ENCODE measurements around the gene PKLR. TPM values are rescaled to one million over a fixed set of nuclear protein-coding genes. Genes with fewer than 3 reads are reported as not detected.

The PKLR gene
- polyA plus RNA-seq, 1 donor from 2014 or later: not detected

- peak overlapping the region; percentile 91 for H3K9ac ChIP-seq (ENCODE audit: low read length)
- peak overlapping the region; percentile 79 for H3K27ac ChIP-seq (ENCODE audit: low read length)
- TF ChIP-seq TAF1 (IDR thresholded peaks at IDR 0.05; ENCODE audit: low read depth): no peak
Measured at GRCh38 chr1:155320252-155320651, 19.0 kb upstream of the PKLR start.

DNA sequence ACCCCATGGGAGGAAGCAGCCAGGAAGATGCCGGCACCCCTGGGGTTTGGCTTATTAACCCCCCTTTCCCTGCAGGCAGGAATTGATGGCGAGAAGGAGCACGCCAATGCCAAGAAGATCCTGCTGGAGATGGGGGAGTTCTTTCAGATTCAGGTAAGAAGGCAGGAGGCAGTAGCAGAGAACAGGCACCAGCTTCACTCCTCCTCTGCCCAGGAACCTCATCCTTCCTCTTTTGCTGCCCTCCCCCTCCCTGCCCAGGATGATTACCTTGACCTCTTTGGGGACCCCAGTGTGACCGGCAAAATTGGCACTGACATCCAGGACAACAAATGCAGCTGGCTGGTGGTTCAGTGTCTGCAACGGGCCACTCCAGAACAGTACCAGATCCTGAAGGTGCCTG lies 18.3 kb upstream of the PKLR start:
- no peak overlapping the region for H3K9ac ChIP-seq (ENCODE audit: low read length)
- TF ChIP-seq POLR2AphosphoS5 (IDR thresholded peaks at IDR 0.05): no peak
- no peak for TF ChIP-seq REST (IDR thresholded peaks at IDR 0.05; ENCODE audit: borderline replicate concordance)
- TF ChIP-seq RAD21 (conservative IDR thresholded peaks at IDR 0.05): no peak
- no peak for TF ChIP-seq MXI1 (conservative IDR thresholded peaks at IDR 0.05; ENCODE audit: poor library complexity, severe bottlenecking)
- TF ChIP-seq CTCF (IDR thresholded peaks at IDR 0.05; ENCODE audit: poor library complexity, severe bottlenecking): no peak
- no peak overlapping the region for H2AFZ ChIP-seq (ENCODE audit: low read depth, low read length)
- no peaks in the 10 kb centered on the region for H3K9me3 ChIP-seq (ENCODE audit: low read length)
- no peaks in the 10 kb centered on the region for H3K27me3 ChIP-seq (ENCODE audit: insufficient read depth, low read depth, low read length)
- H3K36me3 ChIP-seq (ENCODE audit: insufficient read depth, low read length): no peaks in the 10 kb centered on the region
- H3K4me2 ChIP-seq (ENCODE audit: low read length): no peak overlapping the region
- no peak overlapping the region for H3K27ac ChIP-seq (ENCODE audit: low read length)
- H3F3A ChIP-seq (ENCODE audit: insufficient read depth, low read length, poor library complexity, severe bottlenecking): no peaks in the 10 kb centered on the region
- H4K20me1 ChIP-seq (ENCODE audit: insufficient read depth): peaks cover 2% of the 10 kb centered on the region
- no peak overlapping the region for H3K4me3 ChIP-seq (ENCODE audit: low read length)
- H3K9me2 ChIP-seq (ENCODE audit: insufficient read depth, low read length): no peaks in the 10 kb centered on the region
- H3K79me2 ChIP-seq (replicated peaks; ENCODE audit: insufficient read depth, low read length): peaks cover 28% of the 10 kb centered on the region

More at GRCh38 chr1:155320252-155320651, 19.0 kb upstream of the PKLR start:
- Histone ChIP-seq H2AFZ (ENCODE audit: low read depth, low read length) (peak overlapping the region; percentile 65), H3K36me3 (ENCODE audit: insufficient read depth, low read length) (no peaks in the 10 kb centered on the region), H3K27me3 (ENCODE audit: insufficient read depth, low read depth, low read length) (no peaks in the 10 kb centered on the region), H3K9me3 (ENCODE audit: low read length) (no peaks in the 10 kb centered on the region), H4K20me1 (ENCODE audit: insufficient read depth) (peaks cover 7% of the 10 kb centered on the region), H3K79me2 (replicated peaks; ENCODE audit: insufficient read depth, low read length) (peaks cover 28% of the 10 kb centered on the region), H3K4me3 (ENCODE audit: low read length) (peak overlapping the region; percentile 90), H3K9me2 (ENCODE audit: insufficient read depth, low read length) (no peaks in the 10 kb centered on the region), H3F3A (ENCODE audit: insufficient read depth, low read length, poor library complexity, severe bottlenecking) (no peaks in the 10 kb centered on the region), H3K4me2 (ENCODE audit: low read length) (peak overlapping the region; percentile 44)

GRCh38 chr1:155318082-155318481 lies 16.8 kb upstream of the PKLR start:
- Histone ChIP-seq H2AFZ (ENCODE audit: low read depth, low read length) (no peak overlapping the region), H3F3A (ENCODE audit: insufficient read depth, low read length, poor library complexity, severe bottlenecking) (no peaks in the 10 kb centered on the region), H3K9me3 (ENCODE audit: low read length) (no peaks in the 10 kb centered on the region), H3K27me3 (ENCODE audit: insufficient read depth, low read depth, low read length) (no peaks in the 10 kb centered on the region), H3K9ac (ENCODE audit: low read length) (no peak overlapping the region), H3K79me2 (replicated peaks; ENCODE audit: insufficient read depth, low read length) (peaks cover 28% of the 10 kb centered on the region), H4K20me1 (ENCODE audit: insufficient read depth) (no peaks in the 10 kb centered on the region), H3K27ac (ENCODE audit: low read length) (no peak overlapping the region), H3K9me2 (ENCODE audit: insufficient read depth, low read length) (no peaks in the 10 kb centered on the region), H3K4me3 (ENCODE audit: low read length) (no peak overlapping the region), H3K4me2 (ENCODE audit: low read length) (no peak overlapping the region), H3K36me3 (ENCODE audit: insufficient read depth, low read length) (no peaks in the 10 kb centered on the region)
- TF ChIP-seq POLR2AphosphoS5 (IDR thresholded peaks at IDR 0.05) (no peak), SMC3 (conservative IDR thresholded peaks at IDR 0.05; ENCODE audit: poor library complexity) (no peak), CTCF (IDR thresholded peaks at IDR 0.05; ENCODE audit: poor library complexity, severe bottlenecking) (no peak), EP300 (conservative IDR thresholded peaks at IDR 0.05; ENCODE audit: poor library complexity, severe bottlenecking) (no peak), TAF1 (IDR thresholded peaks at IDR 0.05; ENCODE audit: low read depth) (no peak), RAD21 (conservative IDR thresholded peaks at IDR 0.05) (no peak), MXI1 (conservative IDR thresholded peaks at IDR 0.05; ENCODE audit: poor library complexity, severe bottlenecking) (no peak), REST (IDR thresholded peaks at IDR 0.05; ENCODE audit: borderline replicate concordance) (no peak)

Measured in neural cell (in vitro differentiated cells).